ENCODE measurements around the gene SHISAL1.

SHISAL1 gene

GRCh38 chr22:44221710-44222475 is 90.9 kb downstream of the SHISAL1 start:
- no peak overlapping the region for H3K27ac Mint-ChIP-seq
- H3K4me1 Mint-ChIP-seq (ENCODE audit: low read depth) = no peaks in the 10 kb centered on the region
- no peak overlapping the region for H3K4me3 Mint-ChIP-seq
- no peaks in the 10 kb centered on the region for H3K9me3 Mint-ChIP-seq
- H3K27me3 Mint-ChIP-seq (ENCODE audit: low read depth) = peaks cover 4% of the 10 kb centered on the region
- no peaks in the 10 kb centered on the region for H3K36me3 Mint-ChIP-seq (ENCODE audit: low read depth)

GRCh38 chr22:44220727-44221680 is 91.7 kb downstream of the SHISAL1 start:
- H3K4me3 Mint-ChIP-seq = no peak overlapping the region
- no peaks in the 10 kb centered on the region for H3K36me3 Mint-ChIP-seq (ENCODE audit: low read depth)
- H3K9me3 Mint-ChIP-seq = peaks cover 7% of the 10 kb centered on the region
- H3K27me3 Mint-ChIP-seq (ENCODE audit: low read depth) = no peaks in the 10 kb centered on the region
- H3K4me1 Mint-ChIP-seq (ENCODE audit: low read depth) = no peaks in the 10 kb centered on the region
- no peak overlapping the region for H3K27ac Mint-ChIP-seq

- Mint-ChIP-seq H3K27ac (no peak overlapping the region), H3K27me3 (ENCODE audit: low read depth) (no peaks in the 10 kb centered on the region), H3K36me3 (ENCODE audit: low read depth) (no peaks in the 10 kb centered on the region), H3K4me3 (no peak overlapping the region), H3K4me1 (ENCODE audit: low read depth) (no peaks in the 10 kb centered on the region), H3K9me3 (peaks cover 7% of the 10 kb centered on the region)
Observed at GRCh38 chr22:44219101-44219870, 93.5 kb downstream of the SHISAL1 start.

- no peak overlapping the region for H3K4me3 Mint-ChIP-seq
- no peak overlapping the region for H3K27ac Mint-ChIP-seq
- H3K27me3 Mint-ChIP-seq (ENCODE audit: low read depth) = no peaks in the 10 kb centered on the region
- no peaks in the 10 kb centered on the region for H3K4me1 Mint-ChIP-seq (ENCODE audit: low read depth)
- H3K9me3 Mint-ChIP-seq = peaks cover 7% of the 10 kb centered on the region
- H3K36me3 Mint-ChIP-seq (ENCODE audit: low read depth) = no peaks in the 10 kb centered on the region
Observed at GRCh38 chr22:44218071-44218470, 94.7 kb downstream of the SHISAL1 start.

- no peaks in the 10 kb centered on the region for H3K4me1 Mint-ChIP-seq (ENCODE audit: low read depth)
Observed at GRCh38 chr22:44217346-44217745, 95.4 kb downstream of the SHISAL1 start.

GRCh38 chr22:44215287-44215686 is 97.5 kb downstream of the SHISAL1 start:
- no peaks in the 10 kb centered on the region for H3K27me3 Mint-ChIP-seq (ENCODE audit: low read depth)
- no peak overlapping the region for H3K4me3 Mint-ChIP-seq
- no peaks in the 10 kb centered on the region for H3K4me1 Mint-ChIP-seq (ENCODE audit: low read depth)
- H3K27ac Mint-ChIP-seq = no peak overlapping the region
- peaks cover 7% of the 10 kb centered on the region for H3K9me3 Mint-ChIP-seq
- H3K36me3 Mint-ChIP-seq (ENCODE audit: low read depth) = no peaks in the 10 kb centered on the region

More at GRCh38 chr22:44217346-44217745, 95.4 kb downstream of the SHISAL1 start:
- Mint-ChIP-seq H3K27me3 (ENCODE audit: low read depth) (no peaks in the 10 kb centered on the region), H3K4me3 (no peak overlapping the region), H3K9me3 (peaks cover 7% of the 10 kb centered on the region), H3K27ac (no peak overlapping the region), H3K36me3 (ENCODE audit: low read depth) (no peaks in the 10 kb centered on the region)

- Mint-ChIP-seq H3K27ac (no peak overlapping the region), H3K4me3 (no peak overlapping the region), H3K36me3 (ENCODE audit: low read depth) (peaks cover 1% of the 10 kb centered on the region), H3K9me3 (peaks cover 7% of the 10 kb centered on the region), H3K27me3 (ENCODE audit: low read depth) (no peaks in the 10 kb centered on the region), H3K4me1 (ENCODE audit: low read depth) (peaks cover 3% of the 10 kb centered on the region)
Observed at GRCh38 chr22:44214764-44215163, 98.0 kb downstream of the SHISAL1 start.

- Mint-ChIP-seq H3K4me1 (ENCODE audit: low read depth) (peaks cover 6% of the 10 kb centered on the region), H3K27me3 (ENCODE audit: low read depth) (no peaks in the 10 kb centered on the region), H3K9me3 (peaks cover 11% of the 10 kb centered on the region), H3K36me3 (ENCODE audit: low read depth) (peaks cover 4% of the 10 kb centered on the region), H3K27ac (no peak overlapping the region), H3K4me3 (no peak overlapping the region)
Observed at GRCh38 chr22:44214187-44214586, 98.6 kb downstream of the SHISAL1 start.

GRCh38 chr22:44213489-44214043 is 99.2 kb downstream of the SHISAL1 start:
- no peaks in the 10 kb centered on the region for H3K27me3 Mint-ChIP-seq (ENCODE audit: low read depth)
- H3K9me3 Mint-ChIP-seq = peaks cover 11% of the 10 kb centered on the region
- H3K4me1 Mint-ChIP-seq (ENCODE audit: low read depth) = peaks cover 6% of the 10 kb centered on the region
- H3K27ac Mint-ChIP-seq = no peak overlapping the region
- H3K4me3 Mint-ChIP-seq = no peak overlapping the region
- peaks cover 7% of the 10 kb centered on the region for H3K36me3 Mint-ChIP-seq (ENCODE audit: low read depth)

GRCh38 chr22:44212936-44213335 is 99.8 kb downstream of the SHISAL1 start:
- Mint-ChIP-seq H3K9me3 (peaks cover 11% of the 10 kb centered on the region), H3K4me3 (no peak overlapping the region)

GRCh38 chr22:44211946-44212930 is 100.5 kb downstream of the SHISAL1 start:
- Mint-ChIP-seq H3K36me3 (ENCODE audit: low read depth) (peaks cover 10% of the 10 kb centered on the region), H3K4me1 (ENCODE audit: low read depth) (peaks cover 6% of the 10 kb centered on the region), H3K27ac (no peak overlapping the region), H3K4me3 (no peak overlapping the region), H3K27me3 (ENCODE audit: low read depth) (no peaks in the 10 kb centered on the region), H3K9me3 (peaks cover 11% of the 10 kb centered on the region)

More at GRCh38 chr22:44212936-44213335, 99.8 kb downstream of the SHISAL1 start:
- Mint-ChIP-seq H3K36me3 (ENCODE audit: low read depth) (peaks cover 10% of the 10 kb centered on the region), H3K27me3 (ENCODE audit: low read depth) (no peaks in the 10 kb centered on the region), H3K27ac (no peak overlapping the region), H3K4me1 (ENCODE audit: low read depth) (peaks cover 6% of the 10 kb centered on the region)

GRCh38 chr22:44211256-44211945 is 101.3 kb downstream of the SHISAL1 start:
- no peak overlapping the region for H3K27ac Mint-ChIP-seq
- peaks cover 9% of the 10 kb centered on the region for H3K9me3 Mint-ChIP-seq
- H3K4me1 Mint-ChIP-seq (ENCODE audit: low read depth) = peaks cover 6% of the 10 kb centered on the region
- H3K36me3 Mint-ChIP-seq (ENCODE audit: low read depth) = peaks cover 10% of the 10 kb centered on the region
- no peak overlapping the region for H3K4me3 Mint-ChIP-seq
- no peaks in the 10 kb centered on the region for H3K27me3 Mint-ChIP-seq (ENCODE audit: low read depth)

- H3K36me3 Mint-ChIP-seq (ENCODE audit: low read depth) = peaks cover 10% of the 10 kb centered on the region
- peaks cover 6% of the 10 kb centered on the region for H3K4me1 Mint-ChIP-seq (ENCODE audit: low read depth)
- H3K27me3 Mint-ChIP-seq (ENCODE audit: low read depth) = no peaks in the 10 kb centered on the region
- no peak overlapping the region for H3K27ac Mint-ChIP-seq
- H3K9me3 Mint-ChIP-seq = peaks cover 5% of the 10 kb centered on the region
- no peak overlapping the region for H3K4me3 Mint-ChIP-seq
Observed at GRCh38 chr22:44210722-44211121, 102.0 kb downstream of the SHISAL1 start.
